ENCODE measurements around the gene QPRT.
"Not testable (repeated sequence)": the region's sequence is repeated elsewhere in the genome, so short reads cannot be mapped to it uniquely, and the experiment has no call there.

Gene QPRT

GRCh38 chr16:29730649-29731048 lies 51.7 kb downstream of the QPRT start:
- Histone ChIP-seq H3K9ac (ENCODE audit: low read depth in 1 of 2, low read length in 2 of 2) (no peak overlapping the region), H3K27me3 (ENCODE audit: control insufficient read depth in 1 of 2, insufficient read depth in 2 of 2, low read length in 2 of 2) (no peaks in the 10 kb centered on the region), H3K4me1 (ENCODE audit: control insufficient read depth in 1 of 2, insufficient read depth in 2 of 2, low read length in 2 of 2) (peaks cover 0 to 3% of the 10 kb centered on the region in 2 donors), H3K27ac (ENCODE audit: low read depth, low read length) (peak overlapping the region; percentile 70), H3K36me3 (ENCODE audit: control insufficient read depth in 1 of 2, insufficient read depth in 2 of 2, low read length in 2 of 2) (no peaks in the 10 kb centered on the region), H3K9me3 (ENCODE audit: control insufficient read depth in 1 of 2, low read length in 2 of 2) (no peaks in the 10 kb centered on the region), H3K4me3 (ENCODE audit: low read depth in 1 of 2, low read length in 2 of 2) (no peak overlapping the region)

GRCh38 chr16:29731768-29732601 lies 53.0 kb downstream of the QPRT start:
- not testable (repeated sequence) for H3K9ac ChIP-seq (ENCODE audit: low read depth in 1 of 2, low read length in 2 of 2); H3K4me3 ChIP-seq (ENCODE audit: low read depth in 1 of 2, low read length in 2 of 2); H3K9me3 ChIP-seq (ENCODE audit: control insufficient read depth in 1 of 2, low read length in 2 of 2); H3K36me3 ChIP-seq (ENCODE audit: control insufficient read depth in 1 of 2, insufficient read depth in 2 of 2, low read length in 2 of 2); H3K27me3 ChIP-seq (ENCODE audit: control insufficient read depth in 1 of 2, insufficient read depth in 2 of 2, low read length in 2 of 2); H3K27ac ChIP-seq (ENCODE audit: low read depth, low read length)
- peaks cover 9 to 11% of the 10 kb centered on the region in 2 donors for H3K4me1 ChIP-seq (ENCODE audit: control insufficient read depth in 1 of 2, insufficient read depth in 2 of 2, low read length in 2 of 2)

- no peak overlapping the region for H3K27ac ChIP-seq (ENCODE audit: low read depth, low read length)
- no peak overlapping the region for H3K9ac ChIP-seq (ENCODE audit: low read depth in 1 of 2, low read length in 2 of 2)
- peaks cover 22 to 24% of the 10 kb centered on the region in 2 donors for H3K4me1 ChIP-seq (ENCODE audit: control insufficient read depth in 1 of 2, insufficient read depth in 2 of 2, low read length in 2 of 2)
- H3K27me3 ChIP-seq (ENCODE audit: control insufficient read depth in 1 of 2, insufficient read depth in 2 of 2, low read length in 2 of 2): no peaks in the 10 kb centered on the region
- H3K36me3 ChIP-seq (ENCODE audit: control insufficient read depth in 1 of 2, insufficient read depth in 2 of 2, low read length in 2 of 2): no peaks in the 10 kb centered on the region
- no peaks in the 10 kb centered on the region for H3K9me3 ChIP-seq (ENCODE audit: control insufficient read depth in 1 of 2, low read length in 2 of 2)
- H3K4me3 ChIP-seq (ENCODE audit: low read depth in 1 of 2, low read length in 2 of 2): no peak overlapping the region
Observed at GRCh38 chr16:29734786-29735185, 55.8 kb downstream of the QPRT start.

DNA sequence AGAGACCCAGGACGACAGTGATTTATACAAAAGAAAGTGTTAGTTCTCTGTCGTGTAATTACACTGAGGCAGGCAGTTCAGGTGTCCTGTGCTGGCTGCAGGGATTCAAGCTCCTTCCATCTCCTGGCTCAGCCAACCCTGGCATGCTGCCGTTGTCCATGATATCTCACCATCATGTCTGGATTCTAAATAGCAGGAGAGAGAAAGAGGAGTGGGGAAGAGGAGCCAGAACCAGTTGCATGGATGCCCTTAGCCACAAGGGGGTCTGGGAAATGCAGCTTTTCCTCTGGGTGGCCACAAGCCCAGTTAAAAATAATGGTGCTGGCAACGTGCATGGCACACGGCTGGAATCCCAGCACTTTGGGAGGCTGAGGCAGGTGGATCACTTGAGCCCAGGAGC lies 57.1 kb downstream of the QPRT start:
- H3K36me3 ChIP-seq (ENCODE audit: control insufficient read depth in 1 of 2, insufficient read depth in 2 of 2, low read length in 2 of 2): no peaks in the 10 kb centered on the region
- H3K4me1 ChIP-seq (ENCODE audit: control insufficient read depth in 1 of 2, insufficient read depth in 2 of 2, low read length in 2 of 2): peaks cover 20 to 31% of the 10 kb centered on the region in 2 donors
- H3K27me3 ChIP-seq (ENCODE audit: control insufficient read depth in 1 of 2, insufficient read depth in 2 of 2, low read length in 2 of 2): no peaks in the 10 kb centered on the region
- H3K9ac ChIP-seq (ENCODE audit: low read depth in 1 of 2, low read length in 2 of 2): no peak overlapping the region
- H3K4me3 ChIP-seq (ENCODE audit: low read depth in 1 of 2, low read length in 2 of 2): no peak overlapping the region
- no peak overlapping the region for H3K27ac ChIP-seq (ENCODE audit: low read depth, low read length)
- no peaks in the 10 kb centered on the region for H3K9me3 ChIP-seq (ENCODE audit: control insufficient read depth in 1 of 2, low read length in 2 of 2)

GRCh38 chr16:29736764-29737163 lies 57.8 kb downstream of the QPRT start:
- Histone ChIP-seq H3K4me1 (ENCODE audit: control insufficient read depth in 1 of 2, insufficient read depth in 2 of 2, low read length in 2 of 2) (peaks cover 18 to 31% of the 10 kb centered on the region in 2 donors), H3K4me3 (ENCODE audit: low read depth in 1 of 2, low read length in 2 of 2) (no peak overlapping the region), H3K9ac (ENCODE audit: low read depth in 1 of 2, low read length in 2 of 2) (no peak overlapping the region), H3K9me3 (ENCODE audit: control insufficient read depth in 1 of 2, low read length in 2 of 2) (no peaks in the 10 kb centered on the region), H3K27ac (ENCODE audit: low read depth, low read length) (no peak overlapping the region), H3K27me3 (ENCODE audit: control insufficient read depth in 1 of 2, insufficient read depth in 2 of 2, low read length in 2 of 2) (no peaks in the 10 kb centered on the region), H3K36me3 (ENCODE audit: control insufficient read depth in 1 of 2, insufficient read depth in 2 of 2, low read length in 2 of 2) (no peaks in the 10 kb centered on the region)

DNA sequence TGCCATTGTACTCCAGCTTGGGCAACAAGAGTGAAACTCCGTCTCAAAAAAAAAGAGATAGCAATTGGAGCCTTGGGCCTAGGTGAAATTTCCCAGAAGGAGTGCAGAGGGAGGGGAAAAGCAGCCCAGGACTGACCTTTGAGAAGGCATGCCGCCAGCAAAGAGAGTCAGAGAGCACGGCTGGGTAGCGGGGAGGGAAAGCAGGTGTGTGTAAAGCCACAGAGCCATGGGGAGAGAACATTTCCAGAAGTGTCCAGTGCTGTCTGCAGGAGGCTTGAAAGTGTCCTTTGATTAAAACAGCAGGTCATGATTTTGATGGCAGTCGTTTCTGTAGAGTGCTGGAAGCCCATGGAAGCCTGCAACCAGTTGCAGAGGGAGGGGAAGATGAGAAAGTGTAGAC lies 58.7 kb downstream of the QPRT start:
- Histone ChIP-seq H3K9me3 (ENCODE audit: control insufficient read depth in 1 of 2, low read length in 2 of 2) (no peaks in the 10 kb centered on the region), H3K27ac (ENCODE audit: low read depth, low read length) (no peak overlapping the region), H3K4me3 (ENCODE audit: low read depth in 1 of 2, low read length in 2 of 2) (no peak overlapping the region), H3K36me3 (ENCODE audit: control insufficient read depth in 1 of 2, insufficient read depth in 2 of 2, low read length in 2 of 2) (no peaks in the 10 kb centered on the region), H3K4me1 (ENCODE audit: control insufficient read depth in 1 of 2, insufficient read depth in 2 of 2, low read length in 2 of 2) (peaks cover 18 to 31% of the 10 kb centered on the region in 2 donors), H3K27me3 (ENCODE audit: control insufficient read depth in 1 of 2, insufficient read depth in 2 of 2, low read length in 2 of 2) (no peaks in the 10 kb centered on the region), H3K9ac (ENCODE audit: low read depth in 1 of 2, low read length in 2 of 2) (peak overlapping the region in 1 of 2 donors; percentile 16)

GRCh38 chr16:29738514-29738913 lies 59.5 kb downstream of the QPRT start:
- Histone ChIP-seq H3K27ac (ENCODE audit: low read depth, low read length) (no peak overlapping the region), H3K9ac (ENCODE audit: low read depth in 1 of 2, low read length in 2 of 2) (no peak overlapping the region), H3K27me3 (ENCODE audit: control insufficient read depth in 1 of 2, insufficient read depth in 2 of 2, low read length in 2 of 2) (no peaks in the 10 kb centered on the region), H3K36me3 (ENCODE audit: control insufficient read depth in 1 of 2, insufficient read depth in 2 of 2, low read length in 2 of 2) (no peaks in the 10 kb centered on the region), H3K4me1 (ENCODE audit: control insufficient read depth in 1 of 2, insufficient read depth in 2 of 2, low read length in 2 of 2) (peaks cover 18 to 31% of the 10 kb centered on the region in 2 donors), H3K4me3 (ENCODE audit: low read depth in 1 of 2, low read length in 2 of 2) (no peak overlapping the region), H3K9me3 (ENCODE audit: control insufficient read depth in 1 of 2, low read length in 2 of 2) (no peaks in the 10 kb centered on the region)

DNA sequence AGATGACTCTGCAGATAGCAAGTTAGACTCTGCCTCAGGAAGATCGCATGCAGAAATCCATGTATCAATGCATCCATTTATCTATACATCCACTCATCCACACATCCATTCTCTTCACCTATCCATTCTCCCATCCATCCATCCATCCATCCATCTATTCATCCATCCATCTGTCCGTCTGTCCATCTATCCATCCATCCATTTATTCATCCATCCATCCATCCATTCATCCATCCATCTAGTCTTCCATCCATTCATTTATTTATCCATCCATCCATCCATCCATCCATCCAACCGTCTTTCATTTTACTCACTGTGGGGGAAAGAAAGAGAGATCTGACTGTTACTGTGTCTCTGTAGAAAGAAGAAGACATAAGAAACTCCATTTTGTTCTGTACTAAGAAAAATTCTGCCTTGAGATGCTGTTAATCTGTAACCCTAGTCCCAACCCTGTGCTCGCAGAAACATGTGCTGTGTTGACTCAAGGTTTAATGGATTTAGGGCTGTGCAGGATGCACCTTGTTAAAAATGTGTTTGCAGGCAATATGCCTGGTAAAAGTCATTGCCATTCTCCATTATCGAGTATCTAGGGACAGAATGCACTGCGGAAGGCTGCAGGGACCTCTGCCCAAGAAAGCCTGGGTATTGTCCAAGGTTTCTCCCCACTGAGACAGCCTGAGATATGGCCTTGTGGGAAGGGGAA lies 61.1 kb downstream of the QPRT start:
- not testable (repeated sequence) for H3K9ac ChIP-seq (ENCODE audit: low read depth in 1 of 2, low read length in 2 of 2); H3K4me3 ChIP-seq (ENCODE audit: low read depth in 1 of 2, low read length in 2 of 2); H3K36me3 ChIP-seq (ENCODE audit: control insufficient read depth in 1 of 2, insufficient read depth in 2 of 2, low read length in 2 of 2); H3K27me3 ChIP-seq (ENCODE audit: control insufficient read depth in 1 of 2, insufficient read depth in 2 of 2, low read length in 2 of 2); H3K9me3 ChIP-seq (ENCODE audit: control insufficient read depth in 1 of 2, low read length in 2 of 2); H3K27ac ChIP-seq (ENCODE audit: low read depth, low read length)
- H3K4me1 ChIP-seq (ENCODE audit: control insufficient read depth in 1 of 2, insufficient read depth in 2 of 2, low read length in 2 of 2): peaks cover 18 to 31% of the 10 kb centered on the region in 2 donors

DNA sequence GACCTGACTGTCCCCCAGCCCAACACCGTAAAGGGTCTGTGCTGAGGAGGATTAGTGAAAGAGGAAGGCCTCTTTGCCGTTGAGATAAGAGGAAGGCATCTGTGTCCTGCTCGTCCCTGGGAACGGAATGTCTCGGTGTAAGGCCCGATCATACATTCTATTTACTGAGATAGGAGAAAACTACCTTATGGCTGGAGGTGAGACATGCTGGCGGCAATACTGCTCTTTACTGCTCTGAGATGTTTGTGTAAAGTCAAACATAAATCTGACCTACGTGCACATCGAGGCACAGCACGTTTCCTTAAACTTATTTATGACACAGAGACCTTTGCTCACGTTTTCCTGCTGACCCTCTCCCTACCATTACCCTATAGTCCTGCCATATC lies 61.6 kb downstream of the QPRT start:
- not testable (repeated sequence) for H3K4me3 ChIP-seq (ENCODE audit: low read depth in 1 of 2, low read length in 2 of 2); H3K27ac ChIP-seq (ENCODE audit: low read depth, low read length); H3K9me3 ChIP-seq (ENCODE audit: control insufficient read depth in 1 of 2, low read length in 2 of 2); H3K9ac ChIP-seq (ENCODE audit: low read depth in 1 of 2, low read length in 2 of 2); H3K36me3 ChIP-seq (ENCODE audit: control insufficient read depth in 1 of 2, insufficient read depth in 2 of 2, low read length in 2 of 2); H3K27me3 ChIP-seq (ENCODE audit: control insufficient read depth in 1 of 2, insufficient read depth in 2 of 2, low read length in 2 of 2)
- peaks cover 18 to 31% of the 10 kb centered on the region in 2 donors for H3K4me1 ChIP-seq (ENCODE audit: control insufficient read depth in 1 of 2, insufficient read depth in 2 of 2, low read length in 2 of 2)

GRCh38 chr16:29742683-29743275 lies 63.8 kb downstream of the QPRT start:
- Histone ChIP-seq H3K4me1 (ENCODE audit: control insufficient read depth in 1 of 2, insufficient read depth in 2 of 2, low read length in 2 of 2) (peaks cover 13 to 19% of the 10 kb centered on the region in 2 donors), H3K27ac (ENCODE audit: low read depth, low read length) (no peak overlapping the region), H3K27me3 (ENCODE audit: control insufficient read depth in 1 of 2, insufficient read depth in 2 of 2, low read length in 2 of 2) (no peaks in the 10 kb centered on the region), H3K4me3 (ENCODE audit: low read depth in 1 of 2, low read length in 2 of 2) (no peak overlapping the region), H3K36me3 (ENCODE audit: control insufficient read depth in 1 of 2, insufficient read depth in 2 of 2, low read length in 2 of 2) (no peaks in the 10 kb centered on the region), H3K9me3 (ENCODE audit: control insufficient read depth in 1 of 2, low read length in 2 of 2) (no peaks in the 10 kb centered on the region), H3K9ac (ENCODE audit: low read depth in 1 of 2, low read length in 2 of 2) (no peak overlapping the region)
